ENCODE data around the gene SAFB2. TPM values are rescaled to one million over a fixed set of nuclear protein-coding genes. Genes with fewer than 3 reads are reported as not detected.

SAFB2 gene
- total and polyA plus RNA-seq, 10 of the 15 experiments (the other 5 are each of a cell fraction or from before 2014, with no cell fraction given): 4.5 to 89.2 (median 42.9) TPM

DNA sequence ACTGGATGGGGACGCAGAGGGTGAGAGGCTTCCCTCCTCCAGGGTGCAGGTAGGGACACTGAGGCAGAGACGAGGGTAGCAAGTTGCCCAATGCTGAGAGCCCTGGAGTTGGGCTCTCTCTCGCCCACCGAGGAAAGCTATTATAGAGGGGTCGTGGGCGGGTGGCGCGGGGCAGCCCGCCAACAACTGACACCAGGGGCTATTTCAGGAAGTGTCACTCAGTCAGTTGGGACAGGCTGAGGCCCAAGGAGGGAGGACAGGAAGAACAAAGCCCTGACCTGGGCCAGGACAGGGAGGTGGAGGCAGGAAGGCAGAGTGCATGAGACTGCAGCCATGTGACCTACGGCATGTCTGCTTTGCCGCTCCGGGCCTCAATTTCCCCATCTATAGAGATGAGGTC is 84.7 kb downstream of the SAFB2 start:
- Histone ChIP-seq H3K9me3 (replicated peaks; ENCODE audit: control insufficient read depth, insufficient read depth, low read length) (peaks cover 3% of the 10 kb centered on the region), H3K27me3 (replicated peaks in 1 of 2; ENCODE audit: control insufficient read depth in 2 of 2, insufficient read depth in 2 of 2, low read length in 1 of 2) (no peaks in the 10 kb centered on the region), H3K27ac (ENCODE audit: control insufficient read depth, insufficient read depth) (no peak overlapping the region), H3K79me2 (ENCODE audit: control insufficient read depth, insufficient read depth, low read length) (no peaks in the 10 kb centered on the region), H3K9ac (ENCODE audit: control insufficient read depth, insufficient read depth, low read length) (no peak overlapping the region), H2AFZ (ENCODE audit: control insufficient read depth, low read depth, low read length) (no peak overlapping the region), H3K4me3 (no peak overlapping the region), H4K20me1 (ENCODE audit: control insufficient read depth, insufficient read depth) (no peaks in the 10 kb centered on the region), H3K4me2 (ENCODE audit: control insufficient read depth, insufficient read depth) (no peak overlapping the region), H3K4me1 (ENCODE audit: control insufficient read depth, insufficient read depth, low read length) (no peaks in the 10 kb centered on the region), H3K36me3 (ENCODE audit: control insufficient read depth in 2 of 2, insufficient read depth in 2 of 2, low read length in 1 of 2) (no peaks in the 10 kb centered on the region)
- CTCF ChIA-PET: no interaction called here
- TF ChIP-seq RCOR1 (conservative IDR thresholded peaks at IDR 0.05; ENCODE audit: low read depth, low read length): no peak
- no peak for TF ChIP-seq NFYA (IDR thresholded peaks at IDR 0.05; ENCODE audit: borderline replicate concordance, low read depth, low read length)
- no peak for TF ChIP-seq EGR1 (IDR thresholded peaks at IDR 0.05; ENCODE audit: borderline replicate concordance in 1 of 2, low read depth in 2 of 2, low read length in 2 of 2)
- TF ChIP-seq, protein P1, sequence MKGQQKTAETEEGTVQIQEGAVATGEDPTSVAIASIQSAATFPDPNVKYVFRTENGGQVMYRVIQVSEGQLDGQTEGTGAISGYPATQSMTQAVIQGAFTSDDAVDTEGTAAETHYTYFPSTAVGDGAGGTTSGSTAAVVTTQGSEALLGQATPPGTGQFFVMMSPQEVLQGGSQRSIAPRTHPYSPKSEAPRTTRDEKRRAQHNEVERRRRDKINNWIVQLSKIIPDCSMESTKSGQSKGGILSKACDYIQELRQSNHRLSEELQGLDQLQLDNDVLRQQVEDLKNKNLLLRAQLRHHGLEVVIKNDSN (IDR thresholded peaks at IDR 0.05; ENCODE audit: borderline replicate concordance, extremely low read length, insufficient read depth, low read depth, low read length): no peak
- no peak for TF ChIP-seq ASH2L (IDR thresholded peaks at IDR 0.05; ENCODE audit: borderline replicate concordance, low read depth)
- TF ChIP-seq RUNX3 (IDR thresholded peaks at IDR 0.05; ENCODE audit: low read length): no peak
- TF ChIP-seq ZNF622 (IDR thresholded peaks at IDR 0.05): no peak
- TF ChIP-seq TARDBP (IDR thresholded peaks at IDR 0.05; ENCODE audit: borderline replicate concordance): no peak
- TF ChIP-seq, protein P2, sequence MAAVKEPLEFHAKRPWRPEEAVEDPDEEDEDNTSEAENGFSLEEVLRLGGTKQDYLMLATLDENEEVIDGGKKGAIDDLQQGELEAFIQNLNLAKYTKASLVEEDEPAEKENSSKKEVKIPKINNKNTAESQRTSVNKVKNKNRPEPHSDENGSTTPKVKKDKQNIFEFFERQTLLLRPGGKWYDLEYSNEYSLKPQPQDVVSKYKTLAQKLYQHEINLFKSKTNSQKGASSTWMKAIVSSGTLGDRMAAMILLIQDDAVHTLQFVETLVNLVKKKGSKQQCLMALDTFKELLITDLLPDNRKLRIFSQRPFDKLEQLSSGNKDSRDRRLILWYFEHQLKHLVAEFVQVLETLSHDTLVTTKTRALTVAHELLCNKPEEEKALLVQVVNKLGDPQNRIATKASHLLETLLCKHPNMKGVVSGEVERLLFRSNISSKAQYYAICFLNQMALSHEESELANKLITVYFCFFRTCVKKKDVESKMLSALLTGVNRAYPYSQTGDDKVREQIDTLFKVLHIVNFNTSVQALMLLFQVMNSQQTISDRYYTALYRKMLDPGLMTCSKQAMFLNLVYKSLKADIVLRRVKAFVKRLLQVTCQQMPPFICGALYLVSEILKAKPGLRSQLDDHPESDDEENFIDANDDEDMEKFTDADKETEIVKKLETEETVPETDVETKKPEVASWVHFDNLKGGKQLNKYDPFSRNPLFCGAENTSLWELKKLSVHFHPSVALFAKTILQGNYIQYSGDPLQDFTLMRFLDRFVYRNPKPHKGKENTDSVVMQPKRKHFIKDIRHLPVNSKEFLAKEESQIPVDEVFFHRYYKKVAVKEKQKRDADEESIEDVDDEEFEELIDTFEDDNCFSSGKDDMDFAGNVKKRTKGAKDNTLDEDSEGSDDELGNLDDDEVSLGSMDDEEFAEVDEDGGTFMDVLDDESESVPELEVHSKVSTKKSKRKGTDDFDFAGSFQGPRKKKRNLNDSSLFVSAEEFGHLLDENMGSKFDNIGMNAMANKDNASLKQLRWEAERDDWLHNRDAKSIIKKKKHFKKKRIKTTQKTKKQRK (IDR thresholded peaks at IDR 0.05; ENCODE audit: low read depth, low read length): no peak
- no peak for TF ChIP-seq DPF2 (IDR thresholded peaks at IDR 0.05)
- no peak for TF ChIP-seq CHD1 (IDR thresholded peaks at IDR 0.05; ENCODE audit: low read depth, low read length)
- no peak for TF ChIP-seq IRF4 (IDR thresholded peaks at IDR 0.05; ENCODE audit: low read depth, low read length)
- no peak for TF ChIP-seq ZNF24 (IDR thresholded peaks at IDR 0.05)
- no peak for TF ChIP-seq CHD2 (IDR thresholded peaks at IDR 0.05; ENCODE audit: borderline replicate concordance, low read depth, low read length)
- TF ChIP-seq SPI1 (IDR thresholded peaks at IDR 0.05; ENCODE audit: borderline replicate concordance, insufficient read depth, low read depth, low read length): no peak
- BruUV-seq (replicated peaks): no TSS peak
- intact Hi-C loops (cut with micrococcal nuclease; ENCODE audit: unreplicated experiment) (no loop called here), in situ Hi-C loops (cut with MboI) (no loop called here)
- DNase-seq (ENCODE audit: low read depth, low spot score) (no peak), ATAC-seq (no peak), FAIRE-seq (no peak)
- POLR2A ChIA-PET: interaction anchor here (0.6 kb wide), 1 partner anchor 361 kb away, joined by 3 read pairs; no protein-coding TSS in a partner anchor
- SMC1A ChIA-PET (ENCODE audit: uncharacterized antibody, unreplicated experiment): no interaction called here
- WGBS (ENCODE audit: insufficient coverage, insufficient replicate concordance, low lambda C conversion rate, missing lambda C conversion rate): 39% methylated on average over 12 of the region's 12 CpGs
- RAD21 ChIA-PET (ENCODE audit: unreplicated experiment): no interaction called here
